Peyer's patch (tissue), 4 donors: ENCODE results near the gene COL11A2.

Experiments used
- POLR2A ChIP-seq, 2 donors: fragments of 450-650 bp; IDR thresholded peaks; one replicate each; pipeline ENCODE4 v1.5.1; 2017; ENCODE audit warnings: antibody characterized with exemption in 2 of 2, mild to moderate bottlenecking in 2 of 2, moderate library complexity in 2 of 2
- TF ChIP-seq, protein P1 (sequence below), 6 experiments: fragments of 450-650 bp in 4 of 6; fragments of 200-600 bp in 2 of 6; sonication (generic) in 1 of 6; IDR thresholded peaks; one replicate each; pipeline ENCODE4 v1.5.1; 2017 to 2019; ENCODE audit warnings: antibody characterized with exemption in 6 of 6, mild to moderate bottlenecking in 3 of 6, moderate library complexity in 1 of 6

DNA sequence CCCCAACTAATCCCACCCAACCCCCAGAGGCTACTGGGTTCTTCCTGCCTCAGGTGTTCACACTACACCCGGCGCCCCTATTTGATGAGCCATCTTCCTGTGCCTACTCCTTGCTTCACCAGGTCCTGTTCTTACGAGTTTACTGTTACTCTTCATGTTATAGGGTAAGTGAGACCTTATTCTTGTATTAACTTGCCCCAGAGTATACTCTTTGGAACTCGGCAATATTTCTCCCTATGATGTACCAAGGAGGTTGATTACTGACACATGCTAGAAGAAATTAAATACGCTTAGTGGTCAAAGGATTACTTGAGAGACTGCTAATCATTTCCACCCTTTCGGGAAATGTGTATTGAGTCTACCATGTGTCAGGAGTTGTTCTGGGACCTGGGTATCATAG, 25.0 kb upstream of the COL11A2 start:
- TF ChIP-seq, protein P1, sequence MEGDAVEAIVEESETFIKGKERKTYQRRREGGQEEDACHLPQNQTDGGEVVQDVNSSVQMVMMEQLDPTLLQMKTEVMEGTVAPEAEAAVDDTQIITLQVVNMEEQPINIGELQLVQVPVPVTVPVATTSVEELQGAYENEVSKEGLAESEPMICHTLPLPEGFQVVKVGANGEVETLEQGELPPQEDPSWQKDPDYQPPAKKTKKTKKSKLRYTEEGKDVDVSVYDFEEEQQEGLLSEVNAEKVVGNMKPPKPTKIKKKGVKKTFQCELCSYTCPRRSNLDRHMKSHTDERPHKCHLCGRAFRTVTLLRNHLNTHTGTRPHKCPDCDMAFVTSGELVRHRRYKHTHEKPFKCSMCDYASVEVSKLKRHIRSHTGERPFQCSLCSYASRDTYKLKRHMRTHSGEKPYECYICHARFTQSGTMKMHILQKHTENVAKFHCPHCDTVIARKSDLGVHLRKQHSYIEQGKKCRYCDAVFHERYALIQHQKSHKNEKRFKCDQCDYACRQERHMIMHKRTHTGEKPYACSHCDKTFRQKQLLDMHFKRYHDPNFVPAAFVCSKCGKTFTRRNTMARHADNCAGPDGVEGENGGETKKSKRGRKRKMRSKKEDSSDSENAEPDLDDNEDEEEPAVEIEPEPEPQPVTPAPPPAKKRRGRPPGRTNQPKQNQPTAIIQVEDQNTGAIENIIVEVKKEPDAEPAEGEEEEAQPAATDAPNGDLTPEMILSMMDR (IDR thresholded peaks at IDR 0.05): no peak
- TF ChIP-seq POLR2A (IDR thresholded peaks at IDR 0.05): no peak
